GM12801 (cell line): Measurements from ENCODE around the gene COTL1.

Source experiments
- CTCF ChIP-seq: IDR thresholded peaks from one replicate; pipeline ENCODE4 v1.5.1; 2011; ENCODE audit warnings: control low read depth; ENCODE audit not compliant: insufficient read length; ENCODE audit errors: extremely low read depth

The COTL1 gene

GRCh38 chr16:84563786-84564420 is 54.0 kb downstream of the COTL1 start:
- no peak for TF ChIP-seq CTCF

GRCh38 chr16:84563064-84563715 is 54.7 kb downstream of the COTL1 start:
- no peak for TF ChIP-seq CTCF

DNA sequence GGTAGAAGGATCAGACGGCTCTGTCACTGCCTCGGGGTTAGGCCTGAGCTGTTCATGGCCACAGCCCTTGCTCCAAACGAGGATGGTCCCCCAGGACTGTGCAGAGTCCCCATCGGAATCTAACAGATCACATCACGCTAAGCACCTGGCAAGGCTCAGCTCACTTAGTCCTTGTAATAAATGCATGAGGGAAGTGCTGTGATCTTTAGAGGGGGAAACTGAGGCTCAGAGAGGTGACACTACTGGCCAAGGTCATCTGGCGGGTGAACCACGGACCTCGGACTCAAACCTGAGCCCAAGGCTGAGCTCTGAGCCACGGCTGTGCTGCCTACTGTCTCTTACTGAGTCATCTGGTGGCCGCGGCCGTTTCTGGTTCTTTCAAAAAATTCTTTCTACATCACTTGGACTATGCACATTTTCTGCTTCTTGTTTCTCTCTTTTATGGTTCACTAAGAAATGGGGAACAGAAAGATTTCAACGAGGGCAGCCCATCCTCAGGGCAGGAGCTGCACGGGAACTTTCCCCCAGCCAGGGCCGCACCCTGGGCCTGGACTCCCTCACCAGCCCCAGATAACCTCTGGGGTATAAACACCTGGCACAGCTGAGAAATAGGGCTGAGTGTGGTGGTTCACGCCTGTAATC is 55.6 kb downstream of the COTL1 start:
- no peak for TF ChIP-seq CTCF

- TF ChIP-seq CTCF: no peak
These were observed 56.6 kb downstream of the COTL1 start for GRCh38 chr16:84561291-84561690.

DNA sequence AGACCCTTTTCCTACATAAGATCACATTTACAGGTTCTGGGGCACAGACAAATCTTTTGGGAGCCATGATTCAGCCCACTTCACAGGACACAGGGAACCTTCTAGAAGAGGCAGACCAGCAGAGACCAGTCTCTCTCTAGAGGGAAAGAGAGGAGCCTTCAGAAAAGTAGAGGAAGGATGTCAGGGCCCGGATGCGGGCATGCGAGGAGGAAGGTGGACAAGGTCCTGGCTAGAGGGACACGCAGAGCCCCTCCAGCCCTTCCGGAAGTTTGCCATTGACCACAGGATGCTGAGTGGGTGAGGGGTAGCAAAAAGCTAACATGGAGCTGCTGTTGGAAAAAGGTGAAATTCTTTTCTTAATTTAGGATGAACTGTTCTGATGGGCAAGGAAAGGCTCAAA is 57.6 kb downstream of the COTL1 start:
- no peak for TF ChIP-seq CTCF

GRCh38 chr16:84559311-84559932 is 58.5 kb downstream of the COTL1 start:
- TF ChIP-seq CTCF: no peak

- no peak for TF ChIP-seq CTCF
These were observed 60.4 kb downstream of the COTL1 start for GRCh38 chr16:84557504-84557903.
